H9 (cell line): ENCODE results near the gene CBLB. TPM values are rescaled to one million over a fixed set of nuclear protein-coding genes. Genes with fewer than 3 reads are reported as not detected.

Source experiments
- DNase-seq: peaks from one replicate; pipeline ENCODE4 v3.0.0-alpha.2; 2017
- H2AFZ ChIP-seq: one replicate; pipeline ENCODE4 v1.6.1; 2013; ENCODE audit warnings: mild to moderate bottlenecking, low read length, control low read depth, moderate library complexity
- H2AK5ac ChIP-seq: 2 replicates; pipeline ENCODE4 v1.6.1; 2013; ENCODE audit warnings: low read length, control low read depth, mixed read lengths; ENCODE audit not compliant: insufficient read length
- H2BK120ac ChIP-seq: one replicate; pipeline ENCODE4 v1.6.1; 2013; ENCODE audit warnings: low read depth, mild to moderate bottlenecking, low read length, control low read depth, inconsistent platforms; ENCODE audit not compliant: poor library complexity, severe bottlenecking
- H2BK12ac ChIP-seq: 2 replicates; pipeline ENCODE4 v1.6.1; 2013; ENCODE audit warnings: low read length, control low read depth, mixed read lengths, low read depth; ENCODE audit not compliant: insufficient read length
- H2BK15ac ChIP-seq: 2 replicates; pipeline ENCODE4 v1.6.1; 2013; ENCODE audit warnings: low read depth, low read length, control low read depth
- H2BK20ac ChIP-seq: one replicate; pipeline ENCODE4 v1.6.1; 2013; ENCODE audit warnings: low read depth, mild to moderate bottlenecking, low read length, control low read depth, inconsistent platforms; ENCODE audit not compliant: poor library complexity, severe bottlenecking
- H2BK5ac ChIP-seq: 2 replicates; pipeline ENCODE4 v1.6.1; 2013; ENCODE audit warnings: low read length, control low read depth, mixed read lengths; ENCODE audit not compliant: insufficient read length
- H3K14ac ChIP-seq: 2 replicates; pipeline ENCODE4 v1.6.1; 2013; ENCODE audit warnings: low read length, control low read depth; ENCODE audit not compliant: insufficient read depth
- H3K18ac ChIP-seq: 2 replicates; pipeline ENCODE4 v1.6.1; 2013; ENCODE audit warnings: low read depth, mild to moderate bottlenecking, mixed read lengths, low read length, control low read depth; ENCODE audit not compliant: insufficient read length
- H3K23ac ChIP-seq: 2 replicates; pipeline ENCODE4 v1.6.1; 2013; ENCODE audit warnings: low read length, control low read depth, mixed read lengths, low read depth; ENCODE audit not compliant: insufficient read length
- H3K23me2 ChIP-seq: 2 replicates; pipeline ENCODE4 v1.6.1; 2013; ENCODE audit warnings: low read depth, mild to moderate bottlenecking, mixed read lengths, low read length, control low read depth; ENCODE audit not compliant: insufficient read length, poor library complexity, severe bottlenecking
- H3K27ac ChIP-seq: 2 replicates; pipeline ENCODE4 v1.5.1; 2013; ENCODE audit warnings: low read length, control low read depth, mixed read lengths, low read depth; ENCODE audit not compliant: insufficient read length
- H3K27me3 ChIP-seq: 2 replicates; pipeline ENCODE4 v1.6.1; 2013; ENCODE audit warnings: low read length, control low read depth, inconsistent platforms; ENCODE audit not compliant: insufficient read depth
- H3K4ac ChIP-seq: 2 replicates; pipeline ENCODE4 v1.6.1; 2013; ENCODE audit warnings: low read depth, mild to moderate bottlenecking, control low read depth, inconsistent platforms, low read length, moderate library complexity
- H3K4me1 ChIP-seq: 2 replicates; pipeline ENCODE4 v1.6.1; 2013; ENCODE audit warnings: low read length, control low read depth, inconsistent platforms; ENCODE audit not compliant: insufficient read depth
- H3K4me2 ChIP-seq: 2 replicates; pipeline ENCODE4 v1.6.1; 2013; ENCODE audit warnings: low read length, control low read depth, mixed read lengths; ENCODE audit not compliant: insufficient read length, insufficient read depth
- H3K56ac ChIP-seq: 2 replicates; pipeline ENCODE4 v1.6.1; 2013; ENCODE audit warnings: low read depth, mild to moderate bottlenecking, mixed read lengths, low read length, control low read depth; ENCODE audit not compliant: insufficient read length
- H3K79me1 ChIP-seq: 2 replicates; pipeline ENCODE4 v1.6.1; 2013; ENCODE audit warnings: low read depth, mild to moderate bottlenecking, moderate library complexity, low read length, control low read depth, inconsistent platforms; ENCODE audit not compliant: insufficient read depth, poor library complexity, severe bottlenecking
- H3K79me2 ChIP-seq: 2 replicates; pipeline ENCODE4 v1.6.1; 2013; ENCODE audit warnings: low read length, control low read depth, inconsistent platforms; ENCODE audit not compliant: insufficient read depth
- H3K9ac ChIP-seq: 2 replicates; pipeline ENCODE4 v1.6.1; 2013; ENCODE audit warnings: low read length, control low read depth, mixed read lengths; ENCODE audit not compliant: insufficient read length; ENCODE audit errors: extremely low read depth
- H3K9me3 ChIP-seq: one replicate; pipeline ENCODE4 v1.6.1; 2013; ENCODE audit warnings: low read depth, low read length, inconsistent platforms; ENCODE audit not compliant: control insufficient read depth
- H3T11ph ChIP-seq: one replicate; pipeline ENCODE4 v1.6.1; 2013; ENCODE audit warnings: mild to moderate bottlenecking, low read length, control low read depth, inconsistent platforms
- H4K20me1 ChIP-seq: one replicate; pipeline ENCODE4 v1.6.1; 2013; ENCODE audit not compliant: control insufficient read depth, insufficient read length, insufficient read depth
- H4K5ac ChIP-seq: 2 replicates; pipeline ENCODE4 v1.6.1; 2013; ENCODE audit warnings: low read depth, mild to moderate bottlenecking, mixed read lengths, low read length, control low read depth; ENCODE audit not compliant: insufficient read length
- H4K8ac ChIP-seq: replicated peaks from 2 replicates; pipeline ENCODE4 v1.6.1; 2013; ENCODE audit warnings: low read length, control low read depth, mixed read lengths, low read depth; ENCODE audit not compliant: insufficient read length
- H4K91ac ChIP-seq: 2 replicates; pipeline ENCODE4 v1.6.1; 2013; ENCODE audit warnings: low read depth, mild to moderate bottlenecking, moderate library complexity, mixed read lengths, low read length, control low read depth; ENCODE audit not compliant: insufficient read length
- H3K27ac Mint-ChIP-seq, 3 experiments: 2 replicates in 2 of 3; 3 replicates in 1 of 3; pipeline ENCODE4 v1.8.0; 2020 to 2021; ENCODE audit warnings: mixed read lengths in 3 of 3, mild to moderate bottlenecking in 1 of 3, moderate library complexity in 1 of 3
- H3K27me3 Mint-ChIP-seq: 2 replicates; pipeline ENCODE4 v1.8.0; 2021; ENCODE audit warnings: low read depth, mild to moderate bottlenecking, moderate library complexity, mixed read lengths
- H3K36me3 Mint-ChIP-seq, 3 experiments: 2 replicates in 2 of 3; 3 replicates in 1 of 3; pipeline ENCODE4 v1.8.0; 2020 to 2021; ENCODE audit warnings: low read depth in 3 of 3, mixed read lengths in 3 of 3; ENCODE audit not compliant: insufficient read depth in 1 of 3
- H3K4me1 Mint-ChIP-seq, 2 experiments: 2 replicates each; pipeline ENCODE4 v1.8.0; 2020; ENCODE audit warnings: mixed read lengths in 2 of 2
- H3K4me3 Mint-ChIP-seq, 2 experiments: 2 replicates in 1 of 2; 3 replicates in 1 of 2; pipeline ENCODE4 v1.8.0; 2020 to 2021; ENCODE audit warnings: mild to moderate bottlenecking in 2 of 2, mixed read lengths in 2 of 2, moderate library complexity in 1 of 2
- H3K9me3 Mint-ChIP-seq, 2 experiments: 2 replicates in 1 of 2; 3 replicates in 1 of 2; pipeline ENCODE4 v1.8.0; 2020; ENCODE audit warnings: mild to moderate bottlenecking in 2 of 2, mixed read lengths in 2 of 2, moderate library complexity in 1 of 2
- CTCF ChIP-seq: fragments of 200-600 bp; sonication (generic); conservative IDR thresholded peaks from 3 replicates; pipeline ENCODE4 v1.8.0; 2021; ENCODE audit warnings: antibody characterized with exemption, mild to moderate bottlenecking
- WGBS: extraction: QIAGEN DNeasy Blood & Tissue Kit; methylation state at CpG from one replicate; pipeline ENCODE4 v1.1.7; 2013; ENCODE audit warnings: missing lambda C conversion rate, low lambda C conversion rate, mixed read lengths; ENCODE audit not compliant: insufficient read length; ENCODE audit errors: extremely low coverage; 5-methylcytosine and 5-hydroxymethylcytosine counted together
- total RNA-seq: library from RNA; stranded (reverse); gene quantifications from 2 replicates; pipeline ENCODE4 v1.2.1, GENCODE V29; 2021

CBLB gene
- total RNA-seq, 1 experiment from 2014 or later: 25.7 TPM

GRCh38 chr3:105885256-105885655, 16.4 kb upstream of the CBLB start:
- H3K9ac ChIP-seq: no peak overlapping the region
- no peak overlapping the region for H3K23ac ChIP-seq
- H3K23me2 ChIP-seq: no peaks in the 10 kb centered on the region
- H2BK20ac ChIP-seq: no peak overlapping the region
- no peak for TF ChIP-seq CTCF
- Mint-ChIP-seq H3K9me3 (no peaks in the 10 kb centered on the region), H3K36me3 (no peaks in the 10 kb centered on the region), H3K27ac (no peak overlapping the region), H3K4me3 (no peak overlapping the region), H3K27me3 (no peaks in the 10 kb centered on the region), H3K4me1 (no peaks in the 10 kb centered on the region)
- no peak overlapping the region for H3K4ac ChIP-seq
- H4K8ac ChIP-seq: no peak overlapping the region
- H2BK120ac ChIP-seq: no peak overlapping the region
- no peaks in the 10 kb centered on the region for H3K79me2 ChIP-seq
- no peak overlapping the region for H3K4me2 ChIP-seq
- H3T11ph ChIP-seq: no peak overlapping the region
- no peaks in the 10 kb centered on the region for H3K9me3 ChIP-seq
- H3K14ac ChIP-seq: no peak overlapping the region
- H2BK12ac ChIP-seq: no peak overlapping the region
- no CpG with 5 or more reads among the region's 2 CpGs for WGBS
- H3K56ac ChIP-seq: no peak overlapping the region
- H4K91ac ChIP-seq: no peak overlapping the region
- no peak overlapping the region for H2AFZ ChIP-seq
- no peak overlapping the region for H2AK5ac ChIP-seq
- no peak overlapping the region for H2BK5ac ChIP-seq
- no peak for DNase-seq
- H4K20me1 ChIP-seq: no peaks in the 10 kb centered on the region
- no peak overlapping the region for H4K5ac ChIP-seq
- no peak overlapping the region for H2BK15ac ChIP-seq
- H3K18ac ChIP-seq: no peak overlapping the region
- H3K79me1 ChIP-seq: no peaks in the 10 kb centered on the region
- no peaks in the 10 kb centered on the region; the same call in 1 of the 2 replicates for H3K4me1 ChIP-seq
- no peak overlapping the region for H3K27ac ChIP-seq
- H3K27me3 ChIP-seq: no peaks in the 10 kb centered on the region
